GM18907 (cell line): ENCODE measurements around the gene B9D2.

Experiments
- ATAC-seq: cut with Tn5 transposase; IDR thresholded peaks from one replicate; pipeline ENCODE4 v1.9.1; 2021; ENCODE audit warnings: mild to moderate bottlenecking, moderate library complexity; ENCODE audit not compliant: unreplicated experiment

Gene B9D2

DNA sequence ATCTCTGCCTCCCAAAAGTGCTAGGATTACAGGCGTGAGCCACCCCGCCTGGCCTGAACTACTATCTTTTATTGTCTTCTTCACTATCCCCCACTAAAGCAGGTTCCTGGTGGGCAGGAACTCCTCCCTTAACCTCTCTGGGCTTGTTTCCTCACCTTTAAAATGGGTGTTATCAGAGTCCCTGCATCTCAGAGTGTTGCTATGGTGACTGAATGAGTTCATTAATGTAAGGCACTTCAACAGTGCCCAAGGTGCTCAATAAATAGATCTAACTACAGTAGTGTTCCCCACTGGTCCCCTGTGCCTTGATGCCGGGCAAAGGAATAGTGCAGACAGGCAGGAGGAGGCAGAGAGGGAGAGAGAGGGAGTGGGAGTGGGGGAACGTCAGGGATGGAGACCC is 33.5 kb downstream of the B9D2 start:
- no peak for ATAC-seq

DNA sequence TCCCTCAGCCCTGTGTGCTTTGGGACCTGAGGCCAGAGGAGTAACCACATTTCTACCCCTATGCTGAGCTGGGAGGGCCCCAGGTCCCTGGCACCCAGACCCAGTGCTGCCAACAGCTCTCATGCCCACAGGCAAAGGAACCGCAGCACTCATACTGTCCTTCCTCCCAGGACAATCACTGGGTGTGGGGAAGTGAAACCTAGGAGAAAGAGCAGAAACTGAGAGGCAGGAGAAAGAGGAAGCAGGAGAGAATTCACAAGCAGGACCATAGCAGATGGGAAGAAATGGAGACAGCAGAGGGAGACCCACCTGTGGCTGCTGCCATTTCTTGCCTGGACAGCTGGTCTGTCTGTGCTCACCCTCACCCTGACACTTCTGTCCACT is 35.1 kb downstream of the B9D2 start:
- ATAC-seq = no peak

DNA sequence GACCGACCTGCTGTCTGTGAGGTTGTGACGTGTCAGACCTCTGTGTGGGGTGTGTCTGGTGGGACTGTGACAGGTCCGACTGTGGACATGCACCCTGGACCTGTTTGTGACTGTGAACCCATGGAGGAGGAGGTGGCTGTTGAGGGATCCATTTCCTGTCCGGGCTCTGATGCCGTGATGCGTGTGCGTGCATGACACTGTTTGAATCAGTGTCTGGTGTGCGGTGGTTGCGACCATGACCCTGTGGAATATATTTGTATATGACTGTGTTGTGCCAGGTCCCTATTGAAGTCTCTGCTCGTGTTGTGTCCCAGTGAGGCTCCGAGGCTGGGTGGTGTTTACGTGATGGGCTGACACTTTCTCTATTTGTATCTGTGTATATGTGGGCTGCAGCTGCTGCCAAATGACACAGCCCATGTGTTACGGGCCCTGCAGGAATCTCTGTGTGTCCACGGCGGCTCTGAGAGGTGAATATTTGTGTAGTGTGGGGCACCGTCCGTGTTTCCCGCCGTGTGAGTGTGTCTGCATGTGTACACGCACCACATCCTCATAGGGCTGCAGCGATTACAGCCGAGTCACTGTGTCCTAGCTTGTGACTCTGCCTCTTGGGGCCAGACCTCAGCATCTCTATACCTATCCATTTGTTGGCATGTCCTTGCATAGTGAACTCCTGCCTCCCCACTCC is 35.6 kb downstream of the B9D2 start:
- ATAC-seq = peak; percentile 23

DNA sequence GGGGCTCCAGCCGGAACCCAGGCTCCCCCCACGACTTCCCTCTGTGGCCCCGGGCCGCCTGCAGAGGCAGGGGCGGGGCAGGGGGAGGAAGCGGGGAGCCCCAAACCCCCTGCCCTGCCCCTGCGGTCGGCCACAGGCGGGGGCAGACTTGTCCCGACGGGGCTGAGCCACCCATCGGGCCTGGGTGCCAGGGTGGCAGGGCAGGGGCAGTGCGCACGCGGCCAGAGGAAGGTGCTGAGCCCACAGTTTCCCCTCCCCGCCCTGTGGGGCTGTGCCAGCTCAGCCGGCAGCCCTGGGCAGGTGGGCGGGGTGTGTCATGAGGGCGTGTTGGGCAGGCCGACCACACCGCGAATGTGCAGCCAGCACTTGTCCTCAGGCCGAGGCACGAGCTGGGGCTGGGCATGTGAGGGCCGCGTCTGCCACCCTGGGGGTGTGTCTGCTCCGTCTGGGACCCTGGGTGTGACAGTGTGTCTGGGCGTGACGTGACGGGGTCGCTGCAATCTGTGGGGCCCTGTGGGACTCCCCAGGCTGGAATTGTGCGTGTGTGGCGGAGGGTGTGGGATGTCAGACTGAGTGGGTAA is 36.3 kb downstream of the B9D2 start:
- ATAC-seq = peak; percentile 56

DNA sequence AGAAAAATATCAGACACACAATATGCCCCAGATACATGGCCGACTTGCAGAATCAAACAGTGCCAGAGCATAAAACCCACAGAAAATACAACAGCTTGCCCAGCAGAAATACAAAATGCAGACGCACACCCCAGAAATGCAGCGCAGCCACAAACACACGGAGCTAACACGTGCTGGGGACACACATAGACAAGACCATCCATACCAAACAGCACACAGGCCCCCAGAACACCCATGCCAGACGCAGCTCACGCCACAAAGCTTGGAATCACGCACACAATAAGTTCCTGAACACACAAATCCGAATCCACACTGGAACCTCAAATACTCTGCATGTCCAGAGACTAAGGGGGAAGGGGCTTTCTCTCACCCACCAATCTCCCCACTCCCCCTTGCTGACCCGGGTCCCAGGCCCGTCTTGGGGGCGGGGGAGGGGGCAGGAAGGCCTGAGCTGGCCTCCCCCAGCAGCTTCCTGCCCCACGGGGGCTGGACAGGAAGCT is 36.8 kb downstream of the B9D2 start:
- ATAC-seq = no peak

DNA sequence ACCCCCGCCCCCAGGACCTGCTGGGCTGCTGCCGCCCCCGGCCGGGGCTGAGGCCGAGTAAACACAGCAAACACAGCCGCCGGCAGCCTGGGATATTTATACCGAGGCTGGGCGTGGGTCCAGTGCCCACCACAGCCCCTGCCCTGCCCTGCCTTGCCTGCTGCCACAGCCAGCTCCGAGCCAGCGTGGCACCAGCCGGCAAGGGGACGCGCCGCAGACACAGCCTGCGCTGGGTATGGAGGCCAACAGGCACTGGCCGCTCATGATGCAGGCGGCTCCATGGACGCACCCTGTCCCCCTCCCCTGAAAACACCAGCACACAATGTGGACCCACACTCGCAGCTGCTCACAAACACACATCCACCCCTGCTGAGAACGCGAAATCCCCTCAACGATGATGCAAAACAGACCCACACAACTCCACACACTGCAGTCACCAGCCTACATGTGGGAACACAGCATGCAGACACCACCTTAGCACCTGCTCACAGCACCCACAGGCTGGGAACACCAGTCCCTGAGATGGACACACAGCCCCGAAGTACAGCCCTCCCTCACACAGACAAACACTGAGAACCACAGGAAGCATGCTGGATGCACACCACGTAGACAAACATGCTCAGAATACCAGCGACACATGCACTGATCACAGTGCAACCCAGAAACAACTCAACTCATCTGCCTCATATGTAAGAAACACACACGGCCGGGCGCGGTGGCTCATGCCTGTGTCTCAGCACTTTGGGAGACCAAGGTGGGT is 37.8 kb downstream of the B9D2 start:
- peak; percentile 30 for ATAC-seq

DNA sequence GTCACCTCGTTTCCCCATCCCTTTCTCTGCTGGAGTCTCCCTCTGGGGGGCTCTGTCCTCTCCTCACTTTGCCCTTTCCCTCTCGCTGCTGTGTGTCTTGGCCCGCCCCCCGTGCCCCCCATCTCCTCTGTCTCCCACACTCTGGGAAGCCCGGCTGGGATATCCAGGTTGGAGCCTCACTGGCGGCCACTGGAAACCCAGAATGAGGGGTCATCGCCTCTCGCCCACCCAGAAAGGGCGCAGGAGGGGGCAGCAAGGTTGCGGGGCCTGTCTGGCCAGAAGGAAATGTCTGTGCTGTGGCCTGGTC is 38.4 kb downstream of the B9D2 start:
- ATAC-seq = no peak

DNA sequence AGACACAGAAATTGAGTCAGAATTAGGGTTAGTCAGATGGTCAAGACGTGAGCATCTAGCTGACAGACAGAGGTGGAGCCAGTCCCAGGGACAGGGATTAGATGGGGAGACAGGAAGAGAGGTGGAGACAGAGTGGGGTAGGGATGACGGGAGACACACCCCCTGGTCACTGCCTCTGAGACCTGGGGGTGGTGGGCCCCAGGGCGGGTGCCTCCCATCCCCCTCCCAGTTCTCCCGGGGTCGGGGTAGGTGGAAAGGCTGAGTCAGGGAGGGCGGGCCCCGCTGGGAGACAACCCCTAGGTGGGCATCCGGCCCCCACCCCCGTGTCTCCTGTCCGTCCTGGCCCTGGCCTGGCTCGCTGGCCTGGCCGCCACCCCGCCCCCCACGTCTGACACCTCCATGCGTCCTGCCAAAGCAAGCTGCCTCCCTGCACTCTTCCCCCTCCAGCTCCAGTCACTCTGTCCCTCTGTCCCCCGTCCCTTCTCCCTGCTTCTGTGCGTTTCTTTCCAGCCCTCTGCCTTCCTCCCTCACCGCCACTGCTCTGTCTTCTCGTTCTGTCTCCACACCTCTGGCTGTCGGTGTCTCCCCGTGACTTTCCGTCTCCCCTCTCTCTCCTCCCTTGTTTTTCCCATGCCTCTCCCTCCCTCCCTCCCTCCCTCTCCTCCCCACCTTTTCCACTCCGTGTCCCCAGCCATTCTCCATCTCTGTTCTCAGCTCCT is 38.9 kb downstream of the B9D2 start:
- no peak for ATAC-seq

DNA sequence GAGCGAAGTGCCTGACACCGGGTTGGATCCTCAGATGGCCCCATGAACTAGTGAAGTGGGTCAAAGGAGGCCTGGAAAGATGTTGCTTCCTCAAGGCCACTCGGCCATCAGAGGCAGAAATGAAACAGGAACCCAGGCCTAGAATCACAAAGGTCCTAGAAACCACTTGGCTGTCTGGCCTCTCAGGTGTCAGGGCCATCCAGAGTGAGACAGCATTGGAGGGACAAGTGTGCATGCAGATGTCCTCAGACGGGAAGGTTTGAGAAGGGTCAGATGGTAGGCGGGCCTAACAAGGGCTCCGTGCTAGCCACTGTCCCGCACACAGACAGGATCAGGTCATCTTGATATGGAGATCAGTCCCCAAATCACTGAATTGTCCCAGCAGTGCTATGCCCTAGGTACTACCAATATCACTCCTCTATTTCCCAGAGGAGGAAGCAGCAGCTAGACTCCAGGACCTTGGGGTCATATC is 39.7 kb downstream of the B9D2 start:
- ATAC-seq = no peak

DNA sequence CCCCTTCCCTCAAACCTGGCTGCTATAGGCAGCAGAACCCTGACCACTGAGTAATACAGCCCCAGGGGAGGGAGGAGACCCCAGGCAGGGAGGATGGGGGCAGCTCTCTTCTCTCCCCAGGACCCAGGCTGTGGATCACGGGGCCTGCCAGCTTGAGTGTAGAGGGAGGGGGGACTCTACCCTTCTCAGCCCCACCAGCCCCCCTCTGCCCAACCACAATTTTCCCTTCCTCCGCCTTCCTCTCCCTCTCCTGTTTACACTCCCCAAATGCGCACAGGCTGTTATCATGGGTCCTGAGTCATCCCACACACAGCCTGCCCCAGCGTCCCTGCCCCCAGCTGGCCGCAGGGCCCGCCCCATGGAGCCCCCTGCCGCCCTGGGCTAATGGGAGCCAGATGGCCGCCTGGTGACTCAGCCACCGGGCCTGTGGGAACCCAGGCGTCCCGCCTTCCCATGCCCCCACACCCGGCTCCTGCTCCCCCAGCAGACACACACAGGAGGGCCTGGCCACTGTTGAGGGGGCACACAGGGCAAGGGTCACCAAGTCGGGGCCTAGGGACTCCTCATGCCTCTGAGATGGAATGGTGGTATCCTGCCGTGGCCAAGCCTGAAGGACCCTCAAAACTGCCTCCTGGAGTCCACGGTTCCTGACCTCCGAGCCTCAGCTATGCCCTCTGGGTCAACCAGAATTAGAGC is 40.4 kb downstream of the B9D2 start:
- no peak for ATAC-seq

DNA sequence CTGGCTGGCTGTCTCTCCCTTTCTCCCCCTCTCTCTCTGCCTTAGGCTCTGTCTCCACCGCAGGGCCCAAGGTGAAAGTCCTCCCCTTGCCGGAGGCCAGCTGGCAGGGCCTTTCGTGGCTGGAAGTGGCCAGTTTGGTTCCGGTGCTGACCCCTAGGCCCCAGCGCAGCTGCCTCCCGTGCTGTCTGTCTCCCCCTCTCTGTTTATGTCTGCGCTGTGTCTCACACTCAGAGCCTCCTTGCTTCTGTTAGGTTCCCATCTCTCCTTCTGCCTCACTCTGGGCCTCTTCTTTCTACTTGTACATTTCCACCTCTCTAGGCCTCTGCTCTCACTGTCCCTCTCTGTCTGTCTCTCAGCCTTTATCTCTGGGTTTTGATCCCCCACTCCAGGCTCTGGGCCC is 40.9 kb downstream of the B9D2 start:
- ATAC-seq = no peak

DNA sequence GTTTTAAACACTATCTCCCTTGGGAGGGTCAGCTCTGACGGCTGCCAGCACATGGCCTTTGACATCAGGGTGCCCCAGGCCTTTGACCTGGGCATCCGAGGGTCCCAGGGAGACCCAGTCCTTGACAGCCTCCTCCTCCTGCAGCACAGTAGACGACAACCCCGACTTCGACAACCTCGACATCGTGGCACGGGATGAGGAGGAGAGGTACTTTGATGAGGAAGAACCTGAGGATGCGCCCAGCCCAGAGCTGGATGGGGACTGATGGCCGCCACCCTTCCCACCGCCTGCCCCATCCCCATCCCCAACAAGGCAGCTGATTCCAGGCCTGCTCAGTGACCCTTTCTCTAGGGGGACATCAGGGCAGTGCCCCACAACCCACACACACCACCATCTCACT is 41.5 kb downstream of the B9D2 start:
- ATAC-seq = no peak

DNA sequence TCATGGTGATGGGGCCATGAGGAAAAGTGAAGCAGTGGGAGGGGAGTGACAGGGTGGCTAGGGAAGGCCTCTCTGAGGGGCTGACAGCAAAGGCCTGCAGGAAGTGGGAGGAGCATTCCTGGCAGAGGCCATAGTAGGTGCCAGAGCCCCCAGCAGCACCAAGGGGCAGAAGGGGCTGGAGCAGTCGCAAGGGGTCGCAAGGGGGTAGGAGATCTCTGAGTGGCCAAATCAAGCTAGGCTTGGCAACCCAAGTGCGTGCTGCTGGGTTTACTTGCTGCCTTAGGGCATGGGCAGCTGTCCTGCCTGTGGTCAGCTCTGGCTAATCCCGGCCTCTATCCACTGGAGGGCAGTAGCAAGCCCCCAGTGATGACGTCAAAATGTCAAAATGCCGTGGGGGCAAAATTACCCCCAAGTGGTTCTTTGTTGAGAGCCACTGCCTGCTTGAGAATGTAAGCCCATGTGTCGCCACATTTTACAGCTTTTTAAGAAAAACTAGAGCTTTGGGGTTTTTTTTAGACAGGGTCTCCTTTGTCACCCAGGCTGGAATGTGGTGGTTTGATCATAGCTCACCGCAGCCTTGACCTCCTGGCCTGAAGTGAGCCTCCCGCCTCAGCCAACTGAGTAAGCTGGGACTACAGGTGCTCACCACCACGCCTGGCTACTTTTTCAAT is 42.2 kb downstream of the B9D2 start:
- ATAC-seq = no peak

DNA sequence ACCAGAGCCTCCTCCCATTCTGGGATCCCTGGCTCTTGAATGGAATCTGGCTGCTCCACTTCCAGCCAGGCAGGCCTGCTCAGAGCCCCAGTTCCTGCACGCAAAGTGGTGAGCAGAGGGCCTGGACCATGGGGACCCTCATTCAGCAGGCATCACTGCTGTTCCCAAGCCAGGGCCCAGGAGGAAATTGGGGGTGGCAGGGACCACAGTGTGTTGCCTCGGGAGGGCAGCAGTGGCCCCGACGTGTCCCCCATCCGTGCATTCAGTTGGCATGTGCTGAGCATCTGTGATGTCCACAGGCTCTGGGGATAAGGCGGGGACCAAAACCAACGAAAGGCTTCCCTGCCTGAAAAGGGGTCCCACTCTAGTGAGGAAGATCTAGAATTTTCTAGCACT is 42.7 kb downstream of the B9D2 start:
- no peak for ATAC-seq

DNA sequence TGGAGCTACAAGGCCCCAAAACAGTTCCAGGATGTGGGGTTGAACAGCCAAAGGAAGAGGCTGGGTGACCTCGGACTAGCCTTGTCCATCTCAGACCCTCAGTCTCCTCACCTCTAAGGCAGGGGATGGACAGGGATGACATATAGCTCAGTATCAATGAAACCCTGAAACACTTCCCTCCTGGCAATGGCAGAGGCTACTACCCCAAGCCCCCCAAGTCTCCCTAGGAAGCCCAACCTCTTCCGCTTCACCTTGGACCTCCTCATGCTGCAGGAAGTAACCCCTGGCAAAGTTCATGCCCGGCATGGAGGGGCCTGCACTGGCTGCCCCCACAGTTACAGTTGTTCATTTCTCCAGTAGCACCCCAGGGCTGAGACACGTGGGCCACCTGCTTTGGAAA is 43.4 kb downstream of the B9D2 start:
- no peak for ATAC-seq

DNA sequence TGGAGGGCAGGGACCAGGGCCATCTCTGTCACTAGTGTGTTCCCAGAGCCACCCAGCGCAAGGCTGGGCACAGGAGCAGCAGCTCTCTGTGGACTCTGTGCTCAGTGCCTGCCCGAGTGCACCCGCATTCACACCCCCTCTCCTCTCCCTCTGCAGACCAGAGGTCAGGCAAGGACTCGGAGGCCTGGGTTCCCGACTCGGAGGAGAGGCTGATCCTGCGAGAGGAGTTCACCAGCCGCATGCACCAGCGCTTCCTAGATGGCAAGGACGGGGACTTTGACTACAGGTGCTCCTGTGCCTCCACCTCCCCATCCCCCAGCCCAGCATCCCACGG is 43.8 kb downstream of the B9D2 start:
- ATAC-seq = no peak

DNA sequence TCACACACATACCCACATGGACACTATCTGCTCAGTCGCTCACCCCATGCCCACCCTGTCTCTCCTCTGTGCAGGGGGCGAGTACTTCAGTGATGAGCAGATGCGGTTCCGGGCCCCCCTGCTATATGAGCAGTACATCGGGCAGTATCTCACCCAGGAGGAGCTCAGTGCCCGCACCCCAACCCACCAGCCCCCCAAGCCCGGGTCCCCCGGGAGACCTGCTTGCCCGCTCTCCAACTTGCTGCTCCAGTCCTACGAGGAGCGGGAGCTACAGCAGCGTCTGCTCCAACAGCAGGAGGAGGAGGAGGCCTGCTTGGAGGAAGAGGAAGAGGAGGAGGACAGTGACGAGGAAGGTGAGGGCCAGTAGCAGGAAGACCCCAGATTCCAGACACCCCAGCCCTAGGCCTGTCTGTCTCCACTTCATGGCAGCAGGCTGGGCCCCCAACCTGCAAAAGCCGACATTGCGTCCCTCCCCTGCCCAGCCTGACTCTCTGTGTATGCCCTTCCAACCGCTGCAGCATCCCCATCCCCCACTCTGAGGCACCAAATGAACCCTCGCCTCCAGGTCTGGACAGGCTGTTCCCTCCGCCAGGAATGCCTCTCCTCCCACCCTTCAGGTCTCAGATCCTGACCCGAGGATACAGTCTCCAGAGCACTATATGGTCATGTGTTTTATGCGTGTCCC is 44.3 kb downstream of the B9D2 start:
- no peak for ATAC-seq

DNA sequence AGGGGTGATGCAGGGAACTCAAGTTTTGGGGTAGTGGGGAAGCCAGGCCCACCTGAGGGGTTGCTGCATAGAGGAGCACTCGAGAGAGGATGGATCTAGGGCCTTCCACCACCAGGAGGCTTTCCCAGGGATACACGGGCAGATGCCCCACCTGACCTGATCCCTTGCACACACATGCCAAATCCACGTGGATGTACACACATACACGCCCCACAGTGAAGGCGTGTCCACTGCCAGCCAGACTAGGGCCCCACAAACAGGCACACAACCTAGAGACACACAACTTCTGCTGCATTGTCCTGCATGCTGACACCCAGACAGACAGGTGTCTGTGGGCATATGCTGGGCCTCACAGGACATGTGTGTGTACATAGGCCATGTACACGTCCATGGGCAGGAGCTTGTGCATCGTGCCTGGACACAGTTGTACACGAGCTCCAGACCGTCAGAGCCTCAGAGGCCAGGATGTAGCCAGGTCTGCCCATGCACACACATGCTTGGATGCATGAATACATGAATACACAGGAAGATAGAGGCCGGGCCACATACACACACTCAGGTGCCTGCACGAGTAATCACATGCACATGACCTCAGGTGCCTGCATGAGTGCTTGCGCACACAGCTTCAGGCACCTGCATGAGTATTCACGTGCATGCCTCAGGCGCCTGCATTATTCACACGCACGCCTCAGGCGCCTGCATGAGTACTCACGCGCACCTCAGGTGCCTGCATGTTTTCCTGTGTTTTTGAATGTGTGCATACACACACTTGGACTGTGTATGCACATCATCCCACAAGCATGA is 45.1 kb downstream of the B9D2 start:
- ATAC-seq = no peak

DNA sequence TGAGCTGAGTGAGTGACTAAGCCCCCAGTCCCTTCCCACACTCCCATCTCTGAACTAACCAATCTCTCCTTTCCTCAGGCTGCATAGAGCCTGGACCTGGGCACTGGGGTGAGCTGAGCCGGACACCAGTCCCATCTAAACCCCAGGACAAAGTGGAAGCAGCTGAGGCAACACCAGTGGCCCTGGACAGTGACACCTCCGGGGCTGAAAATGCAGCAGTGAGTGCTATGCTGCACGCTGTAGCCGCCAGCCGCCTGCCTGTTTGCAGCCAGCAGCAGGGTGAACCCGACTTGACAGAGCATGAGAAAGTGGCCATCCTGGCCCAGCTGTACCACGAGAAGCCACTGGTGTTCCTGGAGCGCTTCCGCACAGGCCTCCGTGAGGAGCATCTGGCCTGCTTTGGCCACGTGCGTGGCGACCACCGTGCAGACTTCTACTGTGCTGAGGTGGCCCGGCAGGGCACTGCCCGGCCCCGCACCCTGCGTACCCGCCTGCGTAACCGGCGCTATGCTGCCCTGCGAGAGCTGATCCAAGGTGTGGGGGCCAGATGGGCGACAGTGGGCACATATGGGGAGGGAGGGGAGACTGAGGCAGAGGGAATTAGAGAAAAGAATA is 47.5 kb downstream of the B9D2 start:
- no peak for ATAC-seq
